ENCODE results near the gene HAO1.
"Not testable (repeated sequence)": the region's sequence is repeated elsewhere in the genome, so short reads cannot be mapped to it uniquely, and the experiment has no call there.

Gene HAO1

DNA sequence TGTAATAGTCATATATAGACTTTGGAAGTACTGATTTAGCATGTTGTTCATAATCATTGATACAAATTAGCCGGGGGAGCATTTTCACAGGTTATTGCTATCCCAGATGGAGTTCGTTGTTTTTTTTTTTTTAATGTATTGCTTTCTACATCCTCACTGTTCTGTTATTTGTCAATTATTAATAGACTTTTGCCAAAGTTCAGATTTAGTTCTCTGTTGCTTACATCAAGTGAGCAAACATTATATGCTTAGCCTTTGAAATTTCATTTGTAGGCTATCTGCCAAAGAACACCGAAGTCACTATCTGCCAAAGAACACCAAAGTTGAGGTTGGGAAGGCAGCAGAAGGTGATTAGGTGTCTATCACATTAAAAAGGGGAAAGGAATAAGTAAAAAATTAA lies at the start of gene HAO1:
Gene HAO1, minus strand, starts transcription at position 118 of the 400 bp plus-strand sequence. Its CDS starts 36 bp downstream, at position 82.
- no peak for DNase-seq (ENCODE audit: low read depth in 3 of 3)

DNA sequence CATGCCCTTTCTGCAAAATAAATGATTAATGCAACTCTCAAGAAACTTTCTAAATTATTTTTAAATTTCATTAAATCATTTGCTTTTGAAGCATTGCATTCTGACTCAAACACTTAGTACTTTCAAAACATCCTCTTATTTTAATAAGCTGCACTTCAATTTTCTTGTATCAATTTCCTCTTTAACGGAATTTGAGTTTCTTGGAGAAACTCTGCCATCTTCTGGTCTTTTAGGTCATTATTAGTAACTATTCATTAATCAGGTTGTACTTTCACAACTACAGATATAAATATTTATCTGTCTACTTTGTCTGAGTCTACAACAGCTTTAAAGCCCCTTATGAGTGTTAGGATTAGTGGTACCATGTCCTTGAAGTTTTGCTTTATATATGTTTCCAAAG lies 49.1 kb upstream of the HAO1 start:
- DNase-seq (ENCODE audit: low read depth in 3 of 3), result no peak

DNA sequence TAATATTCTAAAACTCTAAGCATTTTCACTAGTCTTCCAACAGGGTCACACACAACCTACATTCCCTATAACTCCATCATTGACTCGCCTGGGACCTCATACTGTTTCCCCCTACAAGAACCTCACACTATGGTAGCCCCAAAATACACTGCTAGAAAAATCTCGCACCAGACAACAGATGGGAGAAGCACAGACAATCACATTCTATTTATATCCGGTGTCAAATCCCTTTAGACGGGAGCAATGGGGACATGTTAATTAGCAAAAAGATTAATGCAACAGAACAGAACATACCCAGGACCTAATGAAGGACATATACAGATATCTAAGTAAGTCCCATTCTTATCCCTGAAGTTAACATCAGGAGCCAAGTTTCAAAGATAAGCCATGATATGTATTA lies 45.7 kb upstream of the HAO1 start:
- no peak for DNase-seq (ENCODE audit: low read depth in 3 of 3)

DNA sequence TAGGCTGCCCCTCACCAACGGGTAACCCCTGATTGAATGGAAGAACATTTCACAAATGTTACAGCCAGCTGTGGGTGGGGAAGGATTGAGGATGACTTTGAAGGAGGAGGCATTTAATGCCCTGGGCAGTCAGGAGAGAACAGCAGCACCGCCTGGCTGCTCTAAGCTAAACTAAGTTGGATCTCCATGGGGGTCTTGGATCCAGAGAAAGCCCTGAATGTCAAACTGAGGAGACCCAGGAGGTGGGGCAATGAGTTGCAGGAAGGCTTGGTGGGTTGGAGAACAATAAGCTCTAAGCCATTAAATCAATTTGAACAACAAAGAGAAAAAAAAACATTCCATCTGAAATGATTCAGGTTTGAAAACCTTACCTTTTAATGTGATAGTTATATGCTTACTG lies 43.9 kb upstream of the HAO1 start:
- no peak for DNase-seq (ENCODE audit: low read depth in 3 of 3)

DNA sequence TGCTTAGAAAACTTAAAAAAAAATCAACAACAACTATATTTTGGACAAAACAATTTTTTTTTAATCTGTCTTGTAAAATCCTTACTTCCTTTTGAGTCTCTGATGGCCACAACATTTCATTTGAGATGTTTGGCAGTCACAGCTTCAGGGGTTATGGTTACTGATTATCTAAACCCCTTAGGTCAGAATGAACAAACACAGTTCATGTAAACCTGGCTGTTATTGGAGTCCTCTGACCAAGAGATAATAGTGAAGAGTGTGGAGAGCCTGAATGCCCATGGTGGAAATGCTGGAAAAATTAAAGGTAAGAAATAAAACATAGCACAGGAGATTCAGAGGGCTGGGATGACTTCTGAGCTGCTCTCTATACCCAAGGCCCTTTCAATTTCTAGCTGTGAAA lies 41.1 kb upstream of the HAO1 start:
- DNase-seq (ENCODE audit: low read depth in 3 of 3), result no peak

DNA sequence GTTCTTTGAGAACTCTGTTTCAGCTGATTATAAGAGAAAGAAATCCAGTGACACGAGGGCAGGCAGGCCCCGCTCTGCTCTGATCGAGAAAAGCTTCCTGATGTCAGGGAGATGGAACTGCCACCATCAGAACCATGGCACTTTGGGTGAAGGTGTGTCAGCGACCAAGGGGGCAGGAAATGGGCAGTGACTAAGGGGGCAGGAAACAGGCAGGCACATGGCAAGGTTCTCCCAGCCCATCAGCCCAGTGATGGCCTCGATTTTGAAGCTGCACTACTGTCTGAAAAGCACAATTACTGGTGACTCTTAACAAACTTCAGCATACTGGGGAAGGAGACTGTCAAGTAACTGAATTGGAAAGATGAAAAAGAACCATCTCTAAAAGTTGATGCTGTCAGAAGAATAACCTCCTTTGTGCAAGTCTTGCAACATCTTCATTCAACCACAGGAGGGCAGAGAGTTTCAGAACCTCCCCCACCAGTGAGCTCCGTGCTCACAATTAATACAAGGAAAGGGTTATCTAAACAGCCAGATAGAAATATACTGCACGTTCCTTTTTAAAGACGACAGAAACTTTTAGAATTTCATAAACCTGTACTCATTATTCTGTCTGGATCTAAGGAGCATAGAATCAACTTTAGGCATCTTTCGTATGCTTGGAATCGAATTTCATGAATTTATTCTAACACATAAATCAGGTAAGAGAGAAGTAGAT lies 40.2 kb upstream of the HAO1 start:
- DNase-seq (ENCODE audit: low read depth in 3 of 3), result no peak

DNA sequence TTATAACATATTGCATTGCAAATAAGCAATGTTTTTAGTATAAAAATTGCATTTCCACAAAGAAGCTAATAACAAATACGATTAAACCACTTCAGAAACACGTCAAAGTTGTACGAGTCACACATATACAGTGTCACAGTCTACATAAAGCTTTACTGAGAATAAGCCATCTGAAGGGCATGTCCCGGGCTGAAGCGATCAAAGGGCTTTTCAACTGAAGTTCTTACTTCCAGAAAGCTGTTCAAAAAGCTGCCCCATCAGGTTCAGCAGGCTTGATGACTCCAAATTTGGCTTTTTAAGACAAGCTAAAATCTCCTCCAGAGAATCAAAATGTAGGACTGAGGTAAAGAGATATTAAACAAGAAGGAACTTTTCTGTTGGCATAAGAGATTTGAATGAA lies 37.5 kb upstream of the HAO1 start:
- DNase-seq (ENCODE audit: low read depth in 3 of 3), result no peak

DNA sequence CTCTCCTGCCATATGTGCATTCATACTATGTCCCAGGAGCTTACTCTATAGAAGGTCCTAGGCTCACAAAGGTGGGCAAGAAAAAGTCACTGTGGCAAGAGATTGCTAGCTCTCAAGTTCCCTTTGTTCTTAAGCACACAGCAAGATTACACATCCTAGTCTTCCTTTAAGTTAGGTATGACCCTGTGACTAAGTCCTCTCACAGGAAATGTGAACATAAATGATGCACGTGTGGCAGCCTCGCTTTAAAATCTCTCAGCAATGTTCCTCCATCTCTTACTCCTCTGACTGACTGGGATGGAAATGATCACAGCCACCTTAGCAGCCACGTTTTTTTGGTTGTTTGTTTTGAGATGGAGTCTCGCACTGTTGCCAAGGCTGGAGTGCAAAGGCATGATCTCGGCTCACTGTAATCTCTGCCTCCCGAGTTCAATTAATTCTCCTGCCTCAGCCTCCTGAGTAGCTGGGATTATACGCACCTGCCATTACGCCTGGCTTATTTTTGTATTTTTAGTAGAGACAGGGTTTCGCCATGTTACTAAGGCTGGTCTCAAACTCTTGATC lies 35.7 kb upstream of the HAO1 start:
- DNase-seq (ENCODE audit: low read depth in 3 of 3), result no peak

DNA sequence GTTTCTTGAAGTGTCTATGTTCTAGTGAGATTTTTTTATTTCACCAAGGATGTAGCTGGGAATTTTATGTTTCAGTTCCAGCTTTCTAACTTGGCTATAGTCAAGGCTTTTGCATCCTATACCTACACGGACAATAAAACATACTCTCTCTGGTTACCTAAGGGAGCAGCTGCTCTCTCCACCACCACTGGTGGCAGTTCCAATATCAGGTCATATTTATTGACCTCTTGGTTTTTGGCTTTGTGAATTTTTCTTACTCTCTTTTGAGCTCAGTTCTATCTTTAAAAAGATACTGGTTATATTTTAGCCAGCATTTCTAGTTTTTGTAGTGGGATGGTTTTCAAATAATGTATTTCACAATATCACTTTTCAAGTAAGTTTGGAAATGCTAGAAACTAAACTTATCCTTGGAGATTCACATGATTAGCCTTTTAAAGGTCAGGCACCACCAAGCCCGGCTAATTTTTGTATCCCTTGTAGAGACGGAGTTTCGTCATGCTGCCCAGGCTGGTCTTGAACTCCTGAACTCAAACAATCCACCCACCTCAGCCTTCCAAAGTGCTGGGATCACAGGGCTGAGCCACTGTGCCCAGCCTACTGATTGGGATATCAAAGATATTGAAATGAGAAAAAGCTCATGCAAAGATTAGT lies 34.7 kb upstream of the HAO1 start:
- DNase-seq (ENCODE audit: low read depth in 3 of 3), result no peak

DNA sequence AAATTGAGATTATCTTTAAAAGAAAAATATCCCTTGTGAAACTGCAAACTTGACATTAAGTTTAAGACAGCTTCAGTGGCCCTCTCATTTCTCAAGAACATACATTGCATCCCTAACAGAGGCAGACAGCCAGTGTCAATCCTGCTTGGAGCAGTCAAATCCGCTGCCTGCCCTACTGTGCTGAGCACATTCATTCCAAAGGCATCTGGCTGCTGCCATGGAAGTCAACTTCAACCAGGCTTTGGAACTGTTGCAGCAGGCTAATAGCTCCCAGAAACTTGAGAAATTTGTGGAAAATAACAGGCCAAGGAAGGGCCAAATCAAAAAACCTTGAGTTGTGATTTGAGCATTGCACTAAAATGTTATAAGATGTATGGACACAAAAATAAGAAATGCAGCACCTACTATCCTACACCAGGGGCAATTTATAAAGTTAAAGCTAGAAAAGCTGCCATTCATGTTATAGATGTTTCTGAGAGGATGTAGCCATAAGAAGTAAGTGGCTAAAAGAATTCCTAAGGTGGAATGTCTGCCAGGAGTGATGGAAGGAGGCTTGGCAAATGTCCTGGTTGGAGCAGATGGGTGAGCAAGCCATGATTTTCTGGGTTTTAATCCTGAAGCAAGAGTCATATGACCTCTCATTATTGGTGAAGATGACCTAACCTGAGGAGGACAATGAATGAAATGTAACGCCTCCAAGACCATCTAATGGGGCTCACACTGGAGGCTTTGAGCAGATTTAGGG lies 31.4 kb upstream of the HAO1 start:
- no peak for DNase-seq (ENCODE audit: low read depth in 3 of 3)

DNA sequence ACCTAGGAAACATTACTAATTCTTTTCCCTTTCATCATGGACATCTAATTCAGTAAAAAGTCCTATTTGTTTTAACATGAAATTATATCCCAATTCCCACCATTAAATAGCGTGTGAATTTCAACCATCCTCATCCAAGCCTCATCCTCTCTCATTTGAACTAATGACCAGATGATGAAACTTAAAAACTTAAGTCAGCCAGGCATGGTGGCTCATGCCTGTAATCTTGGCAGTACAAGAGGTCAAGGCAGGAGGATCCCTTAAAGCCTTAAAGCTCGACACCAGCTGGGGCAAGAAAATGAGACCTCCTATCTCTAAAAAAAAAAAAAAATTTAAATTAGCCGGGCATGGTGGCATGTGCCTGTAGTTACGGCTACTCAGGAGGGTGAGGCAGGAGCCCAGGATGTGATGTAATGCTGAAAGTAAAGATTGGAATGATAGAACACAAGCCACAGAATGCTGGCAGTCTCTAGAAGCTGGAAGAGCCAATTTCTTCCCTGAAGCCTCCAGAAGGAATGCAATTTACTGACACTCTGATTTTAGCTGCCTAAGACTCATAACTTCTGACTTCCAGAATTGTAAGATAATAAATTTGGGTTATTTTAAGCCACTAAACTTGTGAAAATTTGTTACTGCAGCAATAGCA lies 27.1 kb upstream of the HAO1 start:
- DNase-seq (ENCODE audit: low read depth in 3 of 3), result no peak

DNA sequence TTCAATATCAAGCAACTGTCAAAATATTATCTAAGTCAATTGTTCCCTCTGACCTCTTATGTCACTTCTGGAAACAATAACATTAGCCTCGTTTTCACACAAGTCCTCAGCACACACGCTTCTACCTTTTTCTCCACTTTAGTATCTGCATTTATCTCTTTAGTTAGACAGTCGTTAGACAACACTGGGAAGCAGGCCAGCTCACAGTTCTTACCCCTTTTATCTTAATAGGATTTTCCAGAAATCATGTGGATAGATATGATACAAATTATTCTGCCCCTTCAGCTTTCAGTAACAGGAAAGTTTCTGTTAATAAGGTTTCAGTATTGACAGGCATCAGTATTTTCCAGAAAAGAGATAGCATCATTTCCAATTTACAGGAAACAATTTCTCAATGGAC lies 25.9 kb upstream of the HAO1 start:
- DNase-seq (ENCODE audit: low read depth in 3 of 3), result no peak

DNA sequence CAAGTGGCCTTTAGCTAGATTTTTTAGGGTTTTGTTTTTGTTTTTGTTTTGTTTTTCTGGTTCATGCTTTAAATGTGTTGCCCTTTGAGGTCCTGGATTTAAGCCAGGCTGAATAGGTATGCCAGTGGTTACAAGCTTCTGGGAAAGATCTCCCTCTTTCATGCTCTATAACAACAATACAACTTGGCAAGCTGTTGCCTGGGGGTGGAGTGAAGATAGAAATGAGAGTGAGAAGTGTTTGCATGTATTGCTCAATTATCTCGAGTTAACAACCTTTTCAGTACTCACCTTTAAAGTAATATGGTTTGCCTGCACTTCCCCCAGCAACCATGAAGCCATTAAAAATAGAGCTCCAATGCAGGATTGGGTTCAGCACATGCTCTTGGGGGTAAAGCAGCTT lies 19.2 kb upstream of the HAO1 start:
- DNase-seq (ENCODE audit: low read depth in 3 of 3), result no peak

DNA sequence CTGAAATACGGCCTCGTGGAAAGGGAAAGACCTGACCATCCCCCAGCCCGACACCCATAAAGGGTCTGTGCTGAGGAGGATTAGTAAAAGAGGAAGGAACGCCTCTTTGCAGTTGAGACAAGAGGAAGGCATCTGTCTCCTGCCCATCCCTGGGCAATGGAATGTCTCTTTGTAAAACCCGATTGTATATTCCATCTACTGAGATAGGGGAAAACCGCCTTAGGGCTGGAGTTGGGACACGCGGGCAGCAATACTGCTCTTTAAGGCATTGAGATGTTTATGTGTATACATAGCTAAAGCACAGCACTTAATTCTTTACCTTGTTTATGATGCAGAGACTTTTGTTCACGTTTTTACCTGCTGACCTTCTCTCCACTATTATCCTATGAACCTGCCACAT lies 16.3 kb upstream of the HAO1 start:
- not testable (repeated sequence) for DNase-seq (ENCODE audit: low read depth in 3 of 3)

DNA sequence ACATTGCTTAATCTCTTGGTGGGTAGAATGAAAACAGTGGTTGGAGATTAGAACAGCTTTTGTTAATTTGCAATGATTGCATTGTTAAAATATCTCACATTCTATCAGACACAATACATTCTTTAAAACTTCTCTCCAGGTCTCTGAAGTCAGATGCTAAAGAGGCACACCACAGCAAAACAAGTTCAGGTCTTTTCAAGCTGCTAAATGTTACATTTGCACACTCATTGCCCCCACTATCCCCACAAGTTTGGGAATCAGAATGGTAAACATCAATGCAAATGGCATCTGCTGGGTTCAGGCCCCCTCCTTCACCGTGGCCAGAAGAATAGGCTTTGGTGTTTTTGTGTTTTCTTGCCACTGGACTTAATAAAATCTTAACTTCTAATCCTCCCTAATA lies 10.1 kb upstream of the HAO1 start:
- DNase-seq (ENCODE audit: low read depth in 3 of 3), result no peak

DNA sequence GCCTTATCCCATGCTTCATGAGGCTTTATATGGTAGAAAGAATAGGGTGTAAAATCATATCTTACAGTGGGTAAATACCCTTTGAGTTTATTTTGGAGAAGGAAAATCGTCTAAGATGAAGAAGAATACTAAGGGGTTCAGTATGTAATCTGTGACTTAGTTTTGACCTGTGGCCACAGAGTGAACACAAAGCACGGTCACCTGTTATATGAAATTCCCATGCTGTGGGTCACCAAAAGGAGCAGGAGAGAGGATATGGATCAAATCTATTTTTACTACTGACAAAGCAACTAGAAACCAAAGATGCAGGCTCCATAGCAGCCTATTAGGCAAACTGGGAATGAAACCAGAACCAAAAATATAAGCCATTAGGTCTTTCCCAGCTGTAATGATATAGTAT lies 3.6 kb upstream of the HAO1 start:
- DNase-seq (ENCODE audit: low read depth in 3 of 3), result no peak

DNA sequence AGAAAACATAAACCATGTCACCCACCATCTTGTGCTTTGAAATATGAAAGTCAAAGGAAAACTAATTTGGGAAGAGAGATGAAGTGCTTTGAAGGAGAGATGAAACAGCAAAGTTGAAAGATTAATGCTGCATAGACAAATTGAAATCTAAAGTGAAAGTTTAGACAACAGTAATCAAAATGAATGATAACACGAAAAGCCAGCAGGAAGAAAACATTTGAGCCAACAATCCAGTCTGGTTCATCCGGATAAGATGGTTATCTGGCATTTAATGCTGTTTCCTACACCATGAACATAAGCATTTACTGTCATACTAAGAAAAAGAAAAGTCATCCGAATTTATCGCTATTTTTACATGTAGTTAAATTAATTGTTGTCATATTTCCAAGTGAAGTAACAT lies 595 bp downstream of the HAO1 start:
- no peak for DNase-seq (ENCODE audit: low read depth in 3 of 3)

DNA sequence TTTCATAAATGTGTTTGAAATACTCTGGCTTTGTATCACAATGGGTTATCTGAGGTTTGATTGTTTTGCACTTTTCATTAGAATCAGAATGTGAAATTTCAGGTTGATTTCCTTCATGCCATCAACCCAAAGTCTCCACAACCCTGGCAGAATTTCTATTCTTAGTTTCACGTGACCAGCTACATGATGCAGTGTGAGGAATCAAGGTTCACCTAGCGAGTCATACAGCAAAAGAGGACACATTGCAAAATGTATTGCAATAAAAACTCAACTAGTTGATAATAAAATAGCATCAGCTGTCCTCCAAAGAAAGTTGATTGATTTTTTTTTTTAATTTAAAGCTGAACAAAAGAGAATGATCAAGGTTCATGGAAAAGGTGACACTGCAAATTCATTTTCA lies 2.2 kb downstream of the HAO1 start:
- DNase-seq (ENCODE audit: low read depth in 3 of 3), result no peak

DNA sequence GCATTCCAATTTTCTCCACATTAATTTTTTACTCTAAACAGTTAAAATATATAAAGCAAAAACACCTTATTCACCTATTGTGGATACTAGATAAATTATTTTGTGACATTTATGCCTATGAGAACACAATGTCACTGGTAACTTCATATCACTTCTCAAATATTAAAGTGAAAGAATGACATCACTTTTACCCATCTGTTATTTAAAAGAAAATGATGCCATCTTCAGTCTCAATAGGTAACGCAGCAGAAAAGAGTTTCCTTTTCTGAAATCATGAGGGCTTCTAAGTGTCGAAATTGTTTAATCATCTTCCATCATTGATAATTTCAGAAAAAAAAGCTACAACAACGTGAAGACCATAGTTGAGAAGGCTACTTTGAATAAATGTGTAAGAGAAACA lies 2.9 kb downstream of the HAO1 start:
- no peak for DNase-seq (ENCODE audit: low read depth in 3 of 3)

DNA sequence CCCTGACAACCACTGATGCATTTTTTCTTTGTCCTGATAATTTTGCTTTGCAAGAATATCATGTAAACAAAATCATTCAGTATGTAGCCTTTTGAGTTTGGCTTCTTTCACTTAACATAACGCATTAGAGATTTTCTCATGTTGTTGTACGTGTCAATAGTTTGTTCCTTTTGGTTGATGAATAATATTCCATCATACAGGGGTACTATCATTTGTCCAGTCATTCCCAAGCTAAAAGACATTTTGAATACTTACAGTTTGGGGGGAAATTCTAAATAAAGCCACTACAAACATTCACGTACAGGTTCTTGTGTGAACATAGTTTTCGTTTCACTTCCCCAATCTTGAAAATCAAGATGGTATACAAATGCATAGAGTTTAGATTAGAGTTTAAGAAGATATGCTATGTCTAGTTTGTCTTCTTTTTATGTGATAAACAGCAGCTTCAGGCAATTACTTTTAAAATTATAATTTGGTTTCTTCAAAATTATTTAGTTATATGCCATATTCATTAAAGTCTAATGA lies 5.2 kb downstream of the HAO1 start:
- no peak for DNase-seq (ENCODE audit: low read depth in 3 of 3)

DNA sequence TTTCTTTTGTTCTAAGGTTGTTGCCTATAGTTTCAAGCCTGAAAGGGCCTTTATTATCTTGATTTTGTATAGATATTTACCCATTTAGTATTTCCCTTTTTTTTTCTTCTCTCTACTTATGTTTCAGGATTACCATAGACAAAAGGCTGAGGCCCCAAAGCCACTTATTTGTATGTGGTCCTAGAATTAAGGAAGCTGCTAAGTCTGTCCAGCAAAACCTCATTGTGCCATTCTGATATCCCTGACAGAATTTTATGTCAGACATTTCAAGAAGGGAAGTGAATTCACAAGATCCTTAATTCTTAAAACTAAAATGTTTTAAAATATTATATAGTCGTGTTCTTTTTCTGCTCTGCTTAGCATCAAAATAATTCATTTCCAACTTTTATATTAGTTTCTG lies 6.9 kb downstream of the HAO1 start:
- no peak for DNase-seq (ENCODE audit: low read depth in 3 of 3)

DNA sequence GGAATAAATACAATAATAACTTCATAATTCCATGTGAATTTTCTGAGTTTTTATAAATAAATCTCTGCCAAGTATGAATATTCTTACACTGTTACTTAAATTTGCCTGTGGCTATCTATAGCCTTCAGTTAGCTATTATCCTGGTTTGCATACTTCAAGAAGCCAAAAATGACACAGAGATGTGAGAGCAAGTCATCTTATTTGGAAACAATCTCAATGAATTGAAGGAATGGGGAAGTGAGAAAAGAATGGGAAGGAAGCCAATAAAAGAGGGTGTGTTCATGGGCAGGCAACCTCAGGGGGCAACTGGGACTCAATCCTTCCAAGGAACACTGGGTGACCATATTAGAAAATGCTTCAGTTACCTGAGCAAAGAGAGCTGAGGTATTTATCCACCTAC lies 9.9 kb downstream of the HAO1 start:
- DNase-seq (ENCODE audit: low read depth in 3 of 3), result no peak
